HG02885 (cell line): ENCODE measurements around the gene PRG3.
A peak's percentile ranks its signal among the peaks of the same experiment; 100 is the strongest.
"Not testable (repeated sequence)": the region's sequence is repeated elsewhere in the genome, so short reads cannot be mapped to it uniquely, and the experiment has no call there.

Experiments used
- ATAC-seq: cut with Tn5 transposase; IDR thresholded peaks from one replicate; pipeline ENCODE4 v1.9.1; 2021; ENCODE audit warnings: mild to moderate bottlenecking; ENCODE audit not compliant: unreplicated experiment, poor library complexity

The PRG3 gene

GRCh38 chr11:57363131-57364080 lies 17.5 kb downstream of the PRG3 start:
- no peak for ATAC-seq

DNA sequence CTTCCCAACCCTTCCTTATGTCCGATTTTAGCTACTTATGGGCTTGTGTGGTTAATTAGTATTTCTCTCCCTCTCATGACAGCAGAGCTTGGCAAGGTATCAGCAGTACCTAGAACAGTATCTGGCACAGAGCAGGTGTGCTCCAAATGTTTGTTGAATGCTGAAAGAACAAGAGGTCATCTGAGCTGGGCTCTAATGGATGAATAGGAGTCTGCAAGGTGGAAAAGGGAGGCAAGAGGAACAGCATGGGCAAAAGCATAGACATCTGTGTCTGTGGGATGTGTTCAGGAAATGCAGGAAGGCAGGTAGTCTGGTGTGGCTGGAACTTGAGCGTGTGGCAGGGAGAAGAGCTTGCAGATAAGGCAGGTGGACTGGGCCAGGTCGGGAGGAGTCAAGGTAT lies 19.0 kb downstream of the PRG3 start:
- no peak for ATAC-seq

DNA sequence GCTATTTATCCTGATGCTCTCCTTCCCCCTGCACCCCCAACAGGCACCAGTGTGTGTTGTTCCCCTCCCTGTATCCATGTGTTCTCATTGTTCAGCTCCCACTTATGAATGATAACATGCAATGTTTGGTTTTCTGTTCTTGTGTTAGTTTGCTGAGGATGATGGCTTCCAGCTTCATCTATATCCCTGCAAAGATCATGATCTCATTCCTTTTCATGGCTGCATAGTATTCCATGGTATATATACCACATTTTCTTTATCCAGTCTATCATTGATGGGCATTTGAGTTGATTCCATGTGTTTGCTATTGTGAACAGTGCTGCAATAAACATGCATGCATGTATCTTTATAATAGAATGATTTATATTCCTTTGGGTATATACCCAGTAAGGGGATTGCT lies 19.5 kb downstream of the PRG3 start:
- ATAC-seq: not testable (repeated sequence)

DNA sequence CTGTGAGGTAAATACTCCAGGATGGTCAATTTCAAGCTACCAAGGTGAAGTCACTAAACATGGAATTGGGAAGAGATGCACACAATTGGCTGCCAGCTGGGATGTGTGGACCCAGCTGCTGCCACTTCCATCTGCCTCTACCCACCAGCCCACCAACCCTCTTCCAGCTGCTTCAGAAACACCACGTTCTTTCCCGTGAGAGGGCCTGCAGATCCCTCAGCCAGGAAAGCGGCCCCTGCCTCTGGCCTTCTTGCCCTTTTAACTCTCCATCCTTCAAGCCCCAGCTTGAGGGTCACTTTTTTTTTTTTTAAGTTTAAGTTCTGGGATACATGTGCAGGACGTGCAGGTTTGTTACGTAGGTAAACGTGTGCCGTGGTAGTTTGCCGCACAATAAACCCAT lies 20.0 kb downstream of the PRG3 start:
- ATAC-seq: no peak

- ATAC-seq: no peak
Measured at GRCh38 chr11:57359896-57360690, 20.9 kb downstream of the PRG3 start.

- ATAC-seq: no peak
Measured at GRCh38 chr11:57359396-57359795, 21.6 kb downstream of the PRG3 start.

DNA sequence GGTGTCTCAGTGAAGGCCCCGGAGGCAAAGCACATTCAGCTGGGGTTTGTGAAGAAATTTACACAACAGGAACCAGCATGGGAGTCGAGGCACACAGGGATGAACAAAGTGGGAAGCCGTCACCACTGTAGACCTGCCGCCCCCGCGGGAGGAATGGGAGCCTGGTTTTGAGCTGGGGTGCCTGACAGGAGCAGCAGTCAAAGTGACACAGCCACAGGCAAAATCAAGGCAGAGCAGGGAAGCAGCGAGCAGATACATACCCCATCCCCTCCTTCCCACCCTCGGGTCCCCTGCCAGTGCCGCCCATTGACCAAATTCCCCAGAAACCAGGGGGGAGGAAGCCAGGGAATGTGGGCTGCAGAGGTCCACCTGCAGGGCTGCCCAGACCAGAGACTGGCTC lies 22.0 kb downstream of the PRG3 start:
- ATAC-seq: no peak

GRCh38 chr11:57358543-57358961 lies 22.4 kb downstream of the PRG3 start:
- no peak for ATAC-seq

DNA sequence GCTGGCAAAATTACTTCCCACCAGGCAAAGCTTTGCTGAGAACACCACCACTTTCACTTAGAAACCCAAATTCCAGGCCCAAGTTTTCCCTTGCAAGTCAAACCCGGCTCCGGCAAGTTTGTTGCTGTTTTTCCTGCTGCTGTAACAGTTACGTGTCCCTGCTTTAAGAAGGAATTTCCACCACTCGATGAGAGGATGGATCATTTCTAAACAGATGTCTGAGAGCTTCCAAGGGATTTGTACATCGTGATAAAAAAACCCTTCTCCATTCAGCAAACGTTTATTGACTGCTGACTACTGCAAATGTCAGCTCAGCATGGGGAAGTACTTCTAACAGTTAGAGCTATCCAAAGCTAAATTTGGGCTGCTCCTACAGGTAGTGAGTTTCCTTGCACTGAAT lies 23.1 kb downstream of the PRG3 start:
- ATAC-seq: no peak

GRCh38 chr11:57357310-57357709 lies 23.6 kb downstream of the PRG3 start:
- no peak for ATAC-seq

- no peak for ATAC-seq
Measured at GRCh38 chr11:57356268-57356667, 24.7 kb downstream of the PRG3 start.

DNA sequence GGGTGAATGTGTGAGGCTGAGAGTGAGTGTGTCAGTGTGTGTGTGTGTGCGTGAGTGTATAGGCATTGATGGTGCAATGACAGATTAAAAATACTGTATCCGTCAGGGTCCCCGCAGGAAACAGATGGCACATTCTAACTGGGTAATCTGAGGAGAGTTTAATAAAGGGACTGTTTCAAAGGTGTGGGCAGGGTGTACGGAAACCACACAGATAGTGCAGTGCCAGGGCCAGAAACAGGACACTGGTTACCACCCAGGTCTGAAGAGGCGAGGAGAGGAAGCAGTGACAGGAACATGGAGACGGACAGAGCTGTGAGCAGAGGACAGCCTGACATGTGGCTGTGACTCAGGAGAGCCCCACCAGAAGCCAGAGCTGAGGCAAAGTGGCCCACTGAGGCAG lies 26.3 kb downstream of the PRG3 start:
- no peak for ATAC-seq

DNA sequence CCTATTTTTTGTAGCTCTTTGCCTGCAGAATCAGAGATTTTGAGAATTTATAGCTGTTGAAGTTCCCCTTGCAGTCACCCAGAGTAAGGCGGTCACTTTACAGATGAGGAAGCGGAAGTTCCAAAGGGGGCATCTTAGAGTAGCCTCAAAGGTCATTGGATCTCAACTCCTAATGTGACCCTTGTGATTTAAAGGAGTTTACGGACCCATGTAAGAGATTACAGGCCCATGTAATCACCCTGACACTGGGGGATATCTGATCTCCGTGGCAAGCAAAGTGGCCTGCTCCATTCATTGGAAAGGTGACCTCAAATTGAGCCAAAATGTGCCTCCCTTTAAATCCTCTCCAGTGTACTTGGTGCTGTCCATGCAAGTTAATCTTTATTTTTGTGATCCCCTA lies 27.1 kb downstream of the PRG3 start:
- no peak for ATAC-seq

DNA sequence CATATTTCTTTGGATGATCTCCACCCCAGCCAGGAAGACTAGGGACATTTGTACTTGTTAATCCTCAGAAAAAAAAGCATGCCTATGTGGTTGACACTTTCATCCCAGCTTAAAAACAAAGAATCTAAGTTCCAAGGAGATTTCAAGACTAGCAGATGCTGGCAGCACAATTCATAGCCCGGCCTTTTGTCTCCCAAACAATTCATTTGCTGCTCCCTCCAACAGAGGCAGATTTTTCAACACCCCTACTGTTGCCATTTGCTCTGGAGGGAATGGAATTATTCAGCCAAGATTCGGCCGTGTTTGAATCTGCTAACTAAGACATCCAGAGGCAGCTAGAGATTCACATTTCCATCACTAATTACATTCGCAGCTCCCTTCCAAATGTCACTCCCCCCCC lies 27.5 kb downstream of the PRG3 start:
- no peak for ATAC-seq

GRCh38 chr11:57353036-57353435 lies 27.9 kb downstream of the PRG3 start:
- no peak for ATAC-seq

GRCh38 chr11:57349491-57350274 lies 31.3 kb downstream of the PRG3 start:
- no peak for ATAC-seq

DNA sequence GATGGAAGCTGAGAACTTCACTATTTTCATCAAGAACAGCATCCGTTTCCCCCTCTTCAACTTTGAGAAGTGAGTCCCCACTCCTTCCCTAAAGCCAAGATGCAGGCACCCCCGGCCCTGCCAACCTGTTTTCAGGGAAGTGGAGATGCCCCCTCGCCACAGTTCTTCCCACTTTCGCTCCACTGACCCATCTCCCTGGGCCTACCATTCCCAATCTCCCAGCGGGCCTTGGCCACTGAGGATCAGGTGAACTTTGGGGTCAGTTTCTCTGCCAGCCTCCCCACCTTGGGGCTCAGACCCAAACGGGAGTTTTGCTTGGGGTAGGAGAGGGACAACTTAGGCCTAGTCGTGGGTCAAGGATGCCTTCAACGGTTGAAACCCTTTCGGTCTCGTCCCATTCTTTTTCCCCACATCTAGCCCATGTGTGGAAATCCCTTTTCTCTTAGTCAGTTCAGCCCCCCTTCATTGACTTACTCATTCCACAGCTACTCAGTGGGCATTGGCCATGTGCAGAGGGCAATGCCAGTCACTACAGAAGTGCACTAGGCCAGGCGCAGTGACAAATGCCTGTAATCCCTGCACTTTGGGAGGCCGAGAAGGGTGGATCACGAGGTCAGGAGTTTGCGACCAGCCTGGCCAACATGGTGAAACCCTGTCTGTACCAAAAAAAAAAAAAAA lies 32.2 kb downstream of the PRG3 start:
- no peak for ATAC-seq

- ATAC-seq: no peak
Measured at GRCh38 chr11:57348052-57348451, 32.9 kb downstream of the PRG3 start.

DNA sequence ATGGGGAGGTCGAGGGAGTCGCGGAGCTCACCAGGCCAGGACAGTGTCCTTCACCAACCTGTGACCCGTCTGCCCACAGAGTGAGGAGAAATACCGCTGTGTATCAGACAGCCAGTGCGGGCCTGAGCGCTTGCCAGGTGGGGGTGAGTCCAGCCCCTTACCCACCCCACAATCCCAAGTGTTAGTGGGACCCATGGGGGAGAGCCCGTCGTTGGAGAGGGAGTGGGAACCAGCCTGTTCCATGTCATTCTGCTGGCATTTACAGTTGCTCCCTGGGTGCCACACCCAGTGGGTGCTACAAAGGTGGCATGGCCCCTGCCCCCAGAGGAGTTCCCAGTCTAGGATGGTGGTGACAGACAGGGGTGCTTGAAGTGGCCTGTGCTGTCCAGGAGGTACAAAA lies 33.6 kb downstream of the PRG3 start:
- ATAC-seq: no peak

- ATAC-seq: peak; percentile 88
Measured at GRCh38 chr11:57345555-57346211, 35.3 kb downstream of the PRG3 start.
